Activated CD4-positive, CD25-positive, alpha-beta regulatory T cell (primary cell): ENCODE measurements around the gene TAF11.
"Not testable (repeated sequence)": the region's sequence is repeated elsewhere in the genome, so short reads cannot be mapped to it uniquely, and the experiment has no call there.

Source experiments
- DNase-seq, 4 experiments: peaks; one replicate each; lab custom pipeline; 2025; lab: John Stamatoyannopoulos, UW

The TAF11 gene

GRCh38 chr6:34904990-34905613 is 17.3 kb upstream of the TAF11 start:
- DNase-seq, result no peak

GRCh38 chr6:34901930-34902329 is 14.1 kb upstream of the TAF11 start:
- DNase-seq, result no peak

GRCh38 chr6:34900321-34901031 is 12.6 kb upstream of the TAF11 start:
- no peak for DNase-seq

- not testable (repeated sequence) for DNase-seq
Observed at GRCh38 chr6:34899748-34900147, 11.9 kb upstream of the TAF11 start.

GRCh38 chr6:34897716-34898115 is 9.9 kb upstream of the TAF11 start:
- no peak for DNase-seq

GRCh38 chr6:34897130-34897529 is 9.3 kb upstream of the TAF11 start:
- no peak for DNase-seq

- DNase-seq, result no peak
Observed at GRCh38 chr6:34894693-34895092, 6.9 kb upstream of the TAF11 start.

- DNase-seq, result no peak
Observed at GRCh38 chr6:34891296-34891695, 3.5 kb upstream of the TAF11 start.

GRCh38 chr6:34890533-34890925 is 2.7 kb upstream of the TAF11 start:
- DNase-seq, result no peak

- peak; percentile 80 to 86 (median 84) for DNase-seq
Observed at GRCh38 chr6:34888874-34889555, 1.2 kb upstream of the TAF11 start, which contains the start of gene ANKS1A. ANKS1A (plus strand) TSS chr6:34889255; CDS start chr6:34889403, 148 bp downstream.

GRCh38 chr6:34888514-34888856 is 643 bp upstream of the TAF11 start:
- no peak for DNase-seq

GRCh38 chr6:34885837-34886236 is 2.0 kb downstream of the TAF11 start:
- not testable (repeated sequence) for DNase-seq

- no peak for DNase-seq
Observed at GRCh38 chr6:34884996-34885395, 2.8 kb downstream of the TAF11 start.

GRCh38 chr6:34884073-34884472 is 3.8 kb downstream of the TAF11 start:
- DNase-seq, result not testable (repeated sequence)

GRCh38 chr6:34877869-34878485 is 9.9 kb downstream of the TAF11 start:
- no peak for DNase-seq

- no peak for DNase-seq
Observed at GRCh38 chr6:34877259-34877658, 10.6 kb downstream of the TAF11 start.

- DNase-seq, result no peak
Observed at GRCh38 chr6:34876472-34876871, 11.4 kb downstream of the TAF11 start.

- no peak for DNase-seq
Observed at GRCh38 chr6:34875292-34876213, 12.3 kb downstream of the TAF11 start.

GRCh38 chr6:34872332-34872731 is 15.5 kb downstream of the TAF11 start:
- no peak for DNase-seq

- no peak for DNase-seq
Observed at GRCh38 chr6:34871853-34872252, 16.0 kb downstream of the TAF11 start.

- no peak for DNase-seq
Observed at GRCh38 chr6:34867484-34867883, 20.4 kb downstream of the TAF11 start.

GRCh38 chr6:34866509-34866908 is 21.3 kb downstream of the TAF11 start:
- DNase-seq, result no peak
